CD14-positive monocyte (primary cell): ENCODE data around the gene BOLA3. TPM values are rescaled to one million over a fixed set of nuclear protein-coding genes. Genes with fewer than 3 reads are reported as not detected.

Experiments
- DNase-seq, 3 donors: peaks; one replicate each; pipeline ENCODE4 v3.0.0-alpha.2; 2011 to 2022
- H2AFZ ChIP-seq: 2 replicates; pipeline ENCODE4 v1.6.0; 2012; ENCODE audit warnings: mild to moderate bottlenecking, low read depth, low read length, inconsistent platforms; ENCODE audit not compliant: insufficient read depth, poor library complexity, severe bottlenecking
- H3K27ac ChIP-seq, 2 donors: 1 replicate in 1 of 2; 2 replicates in 1 of 2; pipeline ENCODE4 v1.5.1; 2012 to 2013; ENCODE audit warnings: low read length in 2 of 2, control low read depth in 1 of 2, inconsistent platforms in 1 of 2, low read depth in 1 of 2, mild to moderate bottlenecking in 1 of 2
- H3K27me3 ChIP-seq, 2 donors: one replicate each; pipeline versions ENCODE4 v1.6.0 to v1.6.1; 2011 to 2013; ENCODE audit warnings: low read length in 2 of 2; ENCODE audit not compliant: control insufficient read depth in 2 of 2, insufficient read depth in 2 of 2
- H3K36me3 ChIP-seq, 2 donors: replicated peaks in 1 of 2; 1 replicate in 1 of 2; 2 replicates in 1 of 2; pipeline versions ENCODE4 v1.5.1 to v1.6.1; 2012 to 2013; ENCODE audit warnings: low read length in 2 of 2, control low read depth in 1 of 2, inconsistent platforms in 1 of 2, mild to moderate bottlenecking in 1 of 2; ENCODE audit not compliant: insufficient read depth in 2 of 2, control insufficient read depth in 1 of 2
- H3K4me1 ChIP-seq, 2 donors: 1 replicate in 1 of 2; 2 replicates in 1 of 2; pipeline versions ENCODE4 v1.5.1 to v1.6.1; 2012 to 2013; ENCODE audit warnings: low read length in 2 of 2, control low read depth in 1 of 2, inconsistent platforms in 1 of 2, mild to moderate bottlenecking in 1 of 2, moderate library complexity in 1 of 2; ENCODE audit not compliant: insufficient read depth in 2 of 2, control insufficient read depth in 1 of 2
- H3K4me2 ChIP-seq: replicated peaks from 2 replicates; pipeline ENCODE3; 2012; ENCODE audit warnings: low read length, moderate library complexity, mild to moderate bottlenecking; ENCODE audit not compliant: poor library complexity, severe bottlenecking; ENCODE audit errors: extremely low read depth
- H3K4me3 ChIP-seq, 3 experiments: fragments of 200-600 bp in 1 of 3; sonication (generic) in 1 of 3; replicated peaks in 1 of 3; 1 replicate in 2 of 3; 2 replicates in 1 of 3; pipeline ENCODE4 v1.5.1; 2011 to 2013; ENCODE audit warnings: low read length in 3 of 3, mild to moderate bottlenecking in 3 of 3, control low read depth in 2 of 3, low read depth in 2 of 3, inconsistent platforms in 1 of 3, moderate library complexity in 1 of 3
- H3K79me2 ChIP-seq: 2 replicates; pipeline ENCODE4 v1.6.0; 2012; ENCODE audit warnings: mild to moderate bottlenecking, control low read depth, inconsistent platforms, low read length, moderate library complexity; ENCODE audit not compliant: insufficient read depth
- H3K9ac ChIP-seq: 2 replicates; pipeline ENCODE4 v1.6.0; 2017; ENCODE audit warnings: low read length, mild to moderate bottlenecking; ENCODE audit not compliant: insufficient read depth, poor library complexity, severe bottlenecking
- H3K9me3 ChIP-seq, 2 donors: replicated peaks in 1 of 2; 1 replicate in 1 of 2; 2 replicates in 1 of 2; pipeline versions ENCODE4 v1.5.1 to v1.6.1; 2012 to 2013; ENCODE audit warnings: low read length in 2 of 2, control low read depth in 1 of 2; ENCODE audit not compliant: control insufficient read depth in 1 of 2, insufficient read depth in 1 of 2
- H4K20me1 ChIP-seq: 2 replicates; pipeline ENCODE4 v1.6.0; 2012; ENCODE audit warnings: mild to moderate bottlenecking, low read length, control low read depth, moderate library complexity; ENCODE audit not compliant: insufficient read depth
- H3K27ac Mint-ChIP-seq, 7 donors: one replicate each; pipeline ENCODE4 v1.8.0; 2020; ENCODE audit warnings: mild to moderate bottlenecking in 7 of 7, mixed read lengths in 7 of 7, moderate library complexity in 6 of 7, inconsistent platforms in 2 of 7
- H3K27me3 Mint-ChIP-seq, 3 donors: one replicate each; pipeline ENCODE4 v1.8.0; 2021 to 2022; ENCODE audit warnings: low read depth in 3 of 3, mild to moderate bottlenecking in 3 of 3, mixed read lengths in 3 of 3, moderate library complexity in 3 of 3, inconsistent platforms in 1 of 3
- H3K36me3 Mint-ChIP-seq, 2 donors: one replicate each; pipeline ENCODE4 v1.8.0; 2020; ENCODE audit warnings: mixed read lengths in 2 of 2, inconsistent platforms in 1 of 2, mild to moderate bottlenecking in 1 of 2
- H3K4me1 Mint-ChIP-seq: one replicate; pipeline ENCODE4 v1.8.0; 2020; ENCODE audit warnings: mild to moderate bottlenecking, mixed read lengths
- H3K4me3 Mint-ChIP-seq, 2 donors: one replicate each; pipeline ENCODE4 v1.8.0; 2020; ENCODE audit warnings: mild to moderate bottlenecking in 2 of 2, mixed read lengths in 2 of 2, moderate library complexity in 1 of 2
- H3K9me3 Mint-ChIP-seq, 7 donors: one replicate each; pipeline ENCODE4 v1.8.0; 2020 to 2022; ENCODE audit warnings: mixed read lengths in 7 of 7, mild to moderate bottlenecking in 6 of 7, moderate library complexity in 6 of 7, inconsistent platforms in 2 of 7
- CTCF ChIP-seq: fragments of 200-600 bp; IDR thresholded peaks from one replicate; pipeline ENCODE4 v1.8.0; 2022; ENCODE audit warnings: antibody characterized with exemption, mild to moderate bottlenecking
- WGBS: methylation state at CpG from one replicate; pipeline ENCODE4 v1.1.5; 2013; ENCODE audit warnings: missing lambda C conversion rate; ENCODE audit not compliant: insufficient coverage; 5-methylcytosine and 5-hydroxymethylcytosine counted together
- intact Hi-C, 2 donors: fragments of 100-400 bp; cut with micrococcal nuclease; formaldehyde crosslinking; loops; one replicate each; pipeline versions ENCODE4 v1.15.0 to v1.15.1; 2023
- polyA plus RNA-seq, 3 donors: library from polyadenylated mRNA; depleted of rRNA in 1 of 3; unstranded in 2 of 3; stranded (reverse) in 1 of 3; fragments of 300-500 nt in 2 of 3; fragments of >200 nt in 1 of 3; fragmentation: Illumina TruSeq in 2 of 3; gene quantifications; 1 replicate in 2 of 3; 2 replicates in 1 of 3; pipeline ENCODE4 v1.2.3, GENCODE V29; 2012 to 2021

Gene BOLA3
- polyA plus RNA-seq, 3 donors, result 3.9 to 8.0 (median 7.7) TPM

GRCh38 chr2:74104839-74105238, 42.9 kb downstream of the BOLA3 start:
- Histone ChIP-seq H3K4me1 (no peaks in the 10 kb centered on the region), H3K27me3 (no peaks in the 10 kb centered on the region), H3K79me2 (no peaks in the 10 kb centered on the region), H4K20me1 (peaks cover 100% of the 10 kb centered on the region), H2AFZ (no peak overlapping the region), H3K27ac (no peak overlapping the region), H3K4me3 (no peak overlapping the region), H3K4me2 (no peak overlapping the region), H3K36me3 (peaks cover 52 to 79% of the 10 kb centered on the region in 2 donors), H3K9ac (no peak overlapping the region), H3K9me3 (no peaks in the 10 kb centered on the region)
- Mint-ChIP-seq H3K4me3 (no peak overlapping the region), H3K27ac (no peak overlapping the region), H3K9me3 (no peaks in the 10 kb centered on the region), H3K36me3 (peaks cover 59 to 84% of the 10 kb centered on the region in 2 donors), H3K4me1 (no peaks in the 10 kb centered on the region), H3K27me3 (no peaks in the 10 kb centered on the region)
- intact Hi-C loops, result no loop called here
- TF ChIP-seq CTCF, result no peak
- 100% methylated on average over 3 of the region's 7 CpGs for WGBS
- no peak for DNase-seq

- no peak overlapping the region for H3K27ac Mint-ChIP-seq
- no peak overlapping the region for H2AFZ ChIP-seq
- DNase-seq, result no peak
- H3K4me3 ChIP-seq, result no peak overlapping the region
- H3K36me3 ChIP-seq, result peaks cover 63 to 85% of the 10 kb centered on the region in 2 donors
- no peaks in the 10 kb centered on the region for H3K4me1 ChIP-seq
- H3K4me2 ChIP-seq, result no peak overlapping the region
- H3K27me3 ChIP-seq, result no peaks in the 10 kb centered on the region
- no peaks in the 10 kb centered on the region for H3K27me3 Mint-ChIP-seq
- H3K27ac ChIP-seq, result no peak overlapping the region
- no peaks in the 10 kb centered on the region for H3K9me3 Mint-ChIP-seq
- H4K20me1 ChIP-seq, result peaks cover 100% of the 10 kb centered on the region
- H3K9me3 ChIP-seq, result no peaks in the 10 kb centered on the region
- no peak overlapping the region for H3K4me3 Mint-ChIP-seq
- no peak overlapping the region for H3K9ac ChIP-seq
- H3K36me3 Mint-ChIP-seq, result peaks cover 69 to 91% of the 10 kb centered on the region in 2 donors
- no peak for TF ChIP-seq CTCF
- intact Hi-C loops, result no loop called here
- H3K79me2 ChIP-seq, result no peaks in the 10 kb centered on the region
- 80% methylated on average over 4 of the region's 6 CpGs for WGBS
- H3K4me1 Mint-ChIP-seq, result no peaks in the 10 kb centered on the region
These were observed 43.9 kb downstream of the BOLA3 start for GRCh38 chr2:74103763-74104162.
